B cell (primary cell): ENCODE data around the gene CLDN6. TPM values are rescaled to one million over a fixed set of nuclear protein-coding genes. Genes with fewer than 3 reads are reported as not detected.

Source experiments
- ATAC-seq: fragments of 200-7000 bp; cut with Tn5 transposase; one replicate; pipeline ENCODE4 v1.10.0; 2021; ENCODE audit warnings: low read depth, mild to moderate bottlenecking, moderate number of reproducible peaks, moderate library complexity
- CTCF ChIA-PET: fragments of 350-600 bp; sonication (Branson Sonifier 250); formaldehyde crosslinking; loops from one replicate; lab custom pipeline; 2021; ENCODE audit warnings: antibody characterized with exemption, inconsistent platforms; lab: Charles Lee
- POLR2A ChIA-PET: fragments of 350-600 bp; sonication (Branson Sonifier 250); formaldehyde crosslinking; loops from one replicate; lab custom pipeline; 2021; ENCODE audit warnings: antibody characterized with exemption; lab: Charles Lee
- DNase-seq: peaks from one replicate; pipeline ENCODE4 v3.0.0; 2013
- H2AFZ ChIP-seq: 2 replicates; pipeline ENCODE4 v1.6.1; 2012; ENCODE audit warnings: mild to moderate bottlenecking, low read depth, low read length; ENCODE audit not compliant: insufficient read depth, poor library complexity, severe bottlenecking
- H3K27ac ChIP-seq, 2 donors: 1 replicate in 1 of 2; 2 replicates in 1 of 2; pipeline ENCODE4 v1.5.1; 2012 to 2013; ENCODE audit warnings: low read length in 2 of 2, mild to moderate bottlenecking in 2 of 2, moderate library complexity in 1 of 2
- H3K27me3 ChIP-seq, 4 experiments: fragments of 200-600 bp in 1 of 4; sonication (generic) in 1 of 4; replicated peaks in 1 of 4; 1 replicate in 2 of 4; 2 replicates in 2 of 4; pipeline versions ENCODE4 v1.6.1 to v1.7.0; 2013 to 2016; ENCODE audit warnings: low read length in 3 of 4, mild to moderate bottlenecking in 2 of 4, mixed read lengths in 1 of 4, moderate library complexity in 1 of 4; ENCODE audit not compliant: insufficient read depth in 4 of 4, control insufficient read depth in 3 of 4; ENCODE audit errors: control extremely low read depth in 1 of 4
- H3K36me3 ChIP-seq, 2 experiments: replicated peaks in 1 of 2; 1 replicate in 1 of 2; 2 replicates in 1 of 2; pipeline versions ENCODE4 v1.6.1 to v1.7.1; 2013; ENCODE audit warnings: low read length in 1 of 2; ENCODE audit not compliant: insufficient read depth in 2 of 2, control insufficient read depth in 1 of 2; ENCODE audit errors: control extremely low read depth in 1 of 2, extremely low read depth in 1 of 2
- H3K4me1 ChIP-seq, 2 donors: fragments of 200-600 bp in 1 of 2; sonication (generic) in 1 of 2; 1 replicate in 1 of 2; 2 replicates in 1 of 2; pipeline versions ENCODE4 v1.5.1 to v1.6.1; 2013 to 2017; ENCODE audit warnings: low read length in 2 of 2; ENCODE audit not compliant: control insufficient read depth in 2 of 2, insufficient read depth in 2 of 2
- H3K4me2 ChIP-seq: replicated peaks from 2 replicates; pipeline ENCODE3; 2012; ENCODE audit warnings: mild to moderate bottlenecking, low read depth, low read length; ENCODE audit not compliant: poor library complexity, severe bottlenecking
- H3K4me3 ChIP-seq, 5 experiments: fragments of 200-600 bp in 1 of 5; sonication (generic) in 1 of 5; 1 replicate in 3 of 5; 2 replicates in 2 of 5; pipeline versions ENCODE4 v1.5.1 to v1.7.0; 2011 to 2016; ENCODE audit warnings: low read length in 4 of 5, mild to moderate bottlenecking in 4 of 5, low read depth in 2 of 5, control low read depth in 1 of 5, moderate library complexity in 1 of 5; ENCODE audit not compliant: insufficient read depth in 1 of 5; ENCODE audit errors: control extremely low read depth in 1 of 5, extremely low read depth in 1 of 5
- H3K79me2 ChIP-seq: fragments of 200-600 bp; sonication (generic); one replicate; pipeline ENCODE4 v1.6.0; 2016; ENCODE audit warnings: low read length; ENCODE audit not compliant: control insufficient read depth, insufficient read depth
- H3K9ac ChIP-seq: fragments of 200-600 bp; sonication (generic); 2 replicates; pipeline ENCODE4 v1.6.1; 2017; ENCODE audit warnings: mild to moderate bottlenecking, low read length, moderate library complexity
- H3K9me3 ChIP-seq, 3 donors: one replicate each; pipeline versions ENCODE4 v1.6.1 to v1.7.1; 2013; ENCODE audit warnings: low read length in 2 of 3; ENCODE audit not compliant: control insufficient read depth in 2 of 3, insufficient read depth in 1 of 3; ENCODE audit errors: control extremely low read depth in 1 of 3
- H4K20me1 ChIP-seq: 2 replicates; pipeline ENCODE4 v1.6.0; 2012; ENCODE audit warnings: mild to moderate bottlenecking, low read length; ENCODE audit not compliant: insufficient read depth, control insufficient read depth, poor library complexity, severe bottlenecking
- H3K27ac Mint-ChIP-seq: one replicate; pipeline ENCODE4 v1.8.0; 2021; ENCODE audit warnings: mixed read lengths
- H3K27me3 Mint-ChIP-seq: one replicate; pipeline ENCODE4 v1.8.0; 2021; ENCODE audit warnings: mixed read lengths
- H3K4me1 Mint-ChIP-seq: one replicate; pipeline ENCODE4 v1.8.0; 2021; ENCODE audit warnings: mixed read lengths
- H3K4me3 Mint-ChIP-seq: one replicate; pipeline ENCODE4 v1.8.0; 2021; ENCODE audit warnings: mixed read lengths
- H3K9me3 Mint-ChIP-seq: one replicate; pipeline ENCODE4 v1.8.0; 2022; ENCODE audit warnings: mixed read lengths; ENCODE audit not compliant: insufficient read depth
- EZH2 ChIP-seq: IDR thresholded peaks from 2 replicates; pipeline ENCODE4 v1.6.1; 2012; ENCODE audit warnings: borderline replicate concordance, low read depth, mild to moderate bottlenecking, moderate library complexity, low read length; ENCODE audit not compliant: insufficient read depth, poor library complexity, severe bottlenecking
- WGBS: methylation state at CpG from one replicate; pipeline ENCODE4 v1.1.5; 2013; ENCODE audit warnings: missing lambda C conversion rate; ENCODE audit not compliant: insufficient coverage; 5-methylcytosine and 5-hydroxymethylcytosine counted together
- intact Hi-C: fragments of 100-400 bp; cut with micrococcal nuclease; formaldehyde crosslinking; loops from one replicate; pipeline ENCODE4 v1.10.0; 2022
- polyA plus RNA-seq: library from polyadenylated mRNA; depleted of rRNA; stranded (reverse); fragments of >200 nt; gene quantifications from 2 replicates; pipeline ENCODE4 v1.2.3, GENCODE V29; 2012
- total RNA-seq, 2 donors: library from RNA; stranded (reverse); fragments of 120-200 nt in 1 of 2; gene quantifications; 1 replicate in 1 of 2; 2 replicates in 1 of 2; pipeline versions ENCODE4 v1.2.3 to v1.2.4, GENCODE V29; 2013 to 2022
- TF ChIP-seq, protein P1 (sequence below): fragments of 200-600 bp; IDR thresholded peaks from one replicate; pipeline ENCODE4 v1.8.0; 2022; ENCODE audit warnings: antibody characterized with exemption, mild to moderate bottlenecking

The CLDN6 gene
- total and polyA plus RNA-seq, 2 donors (not counting 1 experiment from before 2014, with no cell fraction given), result not detected

DNA sequence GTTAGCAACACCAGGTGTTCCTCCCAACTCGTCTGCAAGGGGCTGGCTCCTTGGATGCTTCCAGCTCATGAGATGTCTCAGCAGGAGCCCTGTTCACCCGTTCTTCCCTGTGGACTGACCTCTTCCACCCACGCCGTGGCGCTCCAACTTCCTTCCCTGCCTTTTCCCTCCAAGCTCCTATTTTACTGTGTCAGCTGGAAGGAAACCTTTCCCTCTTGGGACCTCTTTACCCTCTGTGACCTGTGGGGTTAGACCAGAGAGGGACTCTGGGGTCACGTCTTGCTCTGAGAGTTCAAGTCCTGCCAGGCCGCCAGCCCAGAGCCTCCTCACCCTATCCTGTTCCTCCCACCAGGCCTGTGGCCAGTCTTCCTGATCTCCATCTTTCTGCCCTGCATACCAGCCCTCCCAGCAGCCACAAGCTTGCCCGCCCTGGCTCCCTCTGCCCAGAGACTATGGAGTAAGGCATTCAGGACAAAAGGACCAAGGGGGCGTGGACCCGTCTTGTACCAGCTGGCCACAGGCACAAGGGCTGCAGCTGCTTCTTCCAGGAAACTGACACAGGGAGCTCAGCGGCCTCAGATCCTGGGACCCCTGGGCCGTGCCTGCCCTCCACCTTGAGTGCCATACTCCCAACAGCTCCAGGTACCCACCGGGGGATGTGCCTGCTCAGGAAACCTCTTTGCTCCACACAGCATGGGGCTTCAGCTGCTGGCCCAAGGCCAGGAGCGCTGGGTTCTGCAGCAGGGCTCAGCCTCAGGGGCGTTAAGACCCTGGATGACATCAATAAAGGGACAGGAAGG, 45.8 kb downstream of the CLDN6 start:
- ATAC-seq (no peak), DNase-seq (no peak)
- Histone ChIP-seq H3K27ac (no peak overlapping the region), H3K4me2 (no peak overlapping the region), H2AFZ (no peak overlapping the region), H4K20me1 (peaks cover 12% of the 10 kb centered on the region), H3K4me3 (no peak overlapping the region), H3K36me3 (no peaks in the 10 kb centered on the region), H3K9ac (no peak overlapping the region), H3K27me3 (peaks cover 0 to 25% (median 8%) of the 10 kb centered on the region in 4 experiments), H3K9me3 (peaks cover 0 to 15% (median 0%) of the 10 kb centered on the region in 3 donors), H3K4me1 (peaks cover 25 to 28% of the 10 kb centered on the region in 2 donors), H3K79me2 (no peaks in the 10 kb centered on the region)
- no peak for TF ChIP-seq EZH2
- TF ChIP-seq, protein P1, sequence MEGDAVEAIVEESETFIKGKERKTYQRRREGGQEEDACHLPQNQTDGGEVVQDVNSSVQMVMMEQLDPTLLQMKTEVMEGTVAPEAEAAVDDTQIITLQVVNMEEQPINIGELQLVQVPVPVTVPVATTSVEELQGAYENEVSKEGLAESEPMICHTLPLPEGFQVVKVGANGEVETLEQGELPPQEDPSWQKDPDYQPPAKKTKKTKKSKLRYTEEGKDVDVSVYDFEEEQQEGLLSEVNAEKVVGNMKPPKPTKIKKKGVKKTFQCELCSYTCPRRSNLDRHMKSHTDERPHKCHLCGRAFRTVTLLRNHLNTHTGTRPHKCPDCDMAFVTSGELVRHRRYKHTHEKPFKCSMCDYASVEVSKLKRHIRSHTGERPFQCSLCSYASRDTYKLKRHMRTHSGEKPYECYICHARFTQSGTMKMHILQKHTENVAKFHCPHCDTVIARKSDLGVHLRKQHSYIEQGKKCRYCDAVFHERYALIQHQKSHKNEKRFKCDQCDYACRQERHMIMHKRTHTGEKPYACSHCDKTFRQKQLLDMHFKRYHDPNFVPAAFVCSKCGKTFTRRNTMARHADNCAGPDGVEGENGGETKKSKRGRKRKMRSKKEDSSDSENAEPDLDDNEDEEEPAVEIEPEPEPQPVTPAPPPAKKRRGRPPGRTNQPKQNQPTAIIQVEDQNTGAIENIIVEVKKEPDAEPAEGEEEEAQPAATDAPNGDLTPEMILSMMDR, result no peak
- H3K4me3 Mint-ChIP-seq, result no peak overlapping the region
- 74% methylated on average over 11 of the region's 15 CpGs for WGBS
- no peaks in the 10 kb centered on the region for H3K9me3 Mint-ChIP-seq
- H3K4me1 Mint-ChIP-seq, result peaks cover 16% of the 10 kb centered on the region
- intact Hi-C loops, result no loop called here
- POLR2A ChIA-PET, result interaction anchor here (0.5 to 0.6 kb wide), 2 partner anchors 53 to 1697 kb away, joined by 3 to 4 read pairs; no protein-coding TSS in a partner anchor
- no peak overlapping the region for H3K27ac Mint-ChIP-seq
- CTCF ChIA-PET, result interaction anchor here (0.8 to 1.6 kb wide), 2 partner anchors 10 to 104 kb away, joined by 3 to 4 read pairs; no protein-coding TSS in a partner anchor
- peaks cover 12% of the 10 kb centered on the region for H3K27me3 Mint-ChIP-seq
